HCT116 (cell line): ENCODE results near the gene CCDC92. TPM values are rescaled to one million over a fixed set of nuclear protein-coding genes. Genes with fewer than 3 reads are reported as not detected.

Source experiments
- ATAC-seq: fragments of 200-7000 bp; cut with Tn5 transposase; 2 replicates; pipeline ENCODE4 v1.9.1; 2020; ENCODE audit warnings: mild to moderate bottlenecking, moderate library complexity
- BruUV-seq: library from RNA; stranded (reverse); fragments of 400-500 nt; replicated peaks from 2 replicates; lab custom pipeline; 2021; lab: Mats Ljungman, UMichigan
- CTCF ChIA-PET: fragments of 300-600 bp; sonication (Branson Sonifier 250); formaldehyde crosslinking; loops from one replicate; lab custom pipeline; 2021; ENCODE audit warnings: antibody characterized with exemption; lab: Charles Lee
- POLR2A ChIA-PET: fragments of 300-600, 350-600 bp; sonication (Branson Sonifier 250); formaldehyde crosslinking; loops from one replicate; lab custom pipeline; 2021; ENCODE audit warnings: antibody characterized with exemption; lab: Charles Lee
- RAD21 ChIA-PET, 2 experiments: fragments of 300-600 bp; sonication (Branson Sonifier 250); formaldehyde crosslinking; loops; one replicate each; lab custom pipeline; 2023; ENCODE audit warnings: low total read pairs in 2 of 2; ENCODE audit not compliant: uncharacterized antibody in 2 of 2, unreplicated experiment in 2 of 2, low non-redundant PET in 1 of 2; lab: Charles Lee
- DNase-seq: peaks from one replicate; pipeline ENCODE4 v3.0.0-alpha.2; 2010; ENCODE audit warnings: low read depth, low spot score
- H2AFZ ChIP-seq: fragments of 200-600 bp; shearing (Covaris generic), sonication (generic); 2 replicates; pipeline ENCODE4 v1.6.1; 2017; ENCODE audit warnings: low read depth, mixed run types, mixed read lengths, antibody characterized with exemption, low read length; ENCODE audit not compliant: poor library complexity, severe bottlenecking
- H3K27ac ChIP-seq: 2 replicates; pipeline ENCODE4 v1.5.1; 2012; ENCODE audit warnings: low read depth, low read length
- H3K27me3 ChIP-seq: fragments of 200-600 bp; sonication (generic); 2 replicates; pipeline ENCODE4 v1.6.1; 2016; ENCODE audit warnings: mixed run types, low read length, mixed read lengths; ENCODE audit not compliant: insufficient read depth
- H3K36me3 ChIP-seq, 2 experiments: fragments of 200-500 bp in 1 of 2; fragments of 200-600 bp in 1 of 2; sonication (Bioruptor generic) in 1 of 2; sonication (generic) in 1 of 2; 2 replicates each; pipeline versions ENCODE4 v1.5.1 to v1.6.1; 2014 to 2016; ENCODE audit warnings: low read length in 2 of 2, inconsistent platforms in 1 of 2, mixed read lengths in 1 of 2, mixed run types in 1 of 2; ENCODE audit not compliant: insufficient read depth in 2 of 2, control insufficient read depth in 1 of 2
- H3K4me1 ChIP-seq, 2 experiments: fragments of 200-600 bp in 1 of 2; sonication (generic) in 1 of 2; 2 replicates each; pipeline versions ENCODE4 v1.5.1 to v1.6.1; 2012 to 2017; ENCODE audit warnings: low read length in 2 of 2, inconsistent platforms in 1 of 2, mild to moderate bottlenecking in 1 of 2, mixed read lengths in 1 of 2, mixed run types in 1 of 2, moderate library complexity in 1 of 2; ENCODE audit not compliant: insufficient read depth in 2 of 2, control insufficient read depth in 1 of 2
- H3K4me2 ChIP-seq: fragments of 200-600 bp; sonication (generic); 2 replicates; pipeline ENCODE4 v1.6.1; 2017; ENCODE audit warnings: mixed run types, low read length, mixed read lengths
- H3K4me3 ChIP-seq, 2 experiments: fragments of 200-600 bp in 1 of 2; sonication (generic) in 1 of 2; replicated peaks in 1 of 2; 2 replicates each; pipeline ENCODE4 v1.5.1; 2011 to 2016; ENCODE audit warnings: low read length in 2 of 2, control low read depth in 1 of 2, low read depth in 1 of 2, mild to moderate bottlenecking in 1 of 2, mixed read lengths in 1 of 2, mixed run types in 1 of 2
- H3K79me2 ChIP-seq: fragments of 200-600 bp; sonication (generic); 2 replicates; pipeline ENCODE4 v1.6.1; 2017; ENCODE audit warnings: mild to moderate bottlenecking, mixed run types, low read length, moderate library complexity, mixed read lengths; ENCODE audit not compliant: insufficient read depth
- H3K9ac ChIP-seq: fragments of 200-600 bp; sonication (generic); 2 replicates; pipeline ENCODE4 v1.6.1; 2016; ENCODE audit warnings: low read length, mixed read lengths
- H3K9me2 ChIP-seq: fragments of 200-600 bp; sonication (generic), shearing (Covaris generic); 2 replicates; pipeline ENCODE4 v1.6.1; 2017; ENCODE audit warnings: mixed run types, mild to moderate bottlenecking, moderate library complexity; ENCODE audit not compliant: insufficient read depth
- H3K9me3 ChIP-seq, 2 experiments: fragments of 200-500 bp in 1 of 2; fragments of 200-600 bp in 1 of 2; sonication (Bioruptor generic) in 1 of 2; sonication (generic) in 1 of 2; 2 replicates each; pipeline ENCODE4 v1.6.1; 2014 to 2017; ENCODE audit warnings: low read length in 2 of 2, mixed read lengths in 2 of 2, inconsistent platforms in 1 of 2, low read depth in 1 of 2, mild to moderate bottlenecking in 1 of 2, mixed run types in 1 of 2, moderate library complexity in 1 of 2; ENCODE audit not compliant: control insufficient read depth in 1 of 2, insufficient read depth in 1 of 2
- H4K20me1 ChIP-seq: fragments of 200-600 bp; sonication (generic), shearing (Covaris generic); 2 replicates; pipeline ENCODE4 v1.6.1; 2017; ENCODE audit warnings: mixed run types, mild to moderate bottlenecking, moderate library complexity; ENCODE audit not compliant: insufficient read depth
- CBX3 ChIP-seq: IDR thresholded peaks from 2 replicates; pipeline ENCODE4 v1.6.1; 2012; ENCODE audit warnings: low read depth
- CEBPB ChIP-seq: IDR thresholded peaks from 2 replicates; pipeline ENCODE4 v1.6.1; 2012; ENCODE audit warnings: low read depth
- EGR1 ChIP-seq: IDR thresholded peaks from 2 replicates; pipeline ENCODE4 v1.6.1; 2012; ENCODE audit warnings: low read depth
- ELF1 ChIP-seq: IDR thresholded peaks from 2 replicates; pipeline ENCODE4 v1.6.1; 2012; ENCODE audit warnings: low read depth, borderline replicate concordance
- EZH2 ChIP-seq: fragments of 200-600 bp; sonication (generic); IDR thresholded peaks from 2 replicates; pipeline ENCODE4 v1.6.1; 2017; ENCODE audit warnings: antibody characterized with exemption, mixed run types
- EZH2phosphoT487 ChIP-seq: fragments of 200-600 bp; IDR thresholded peaks from 2 replicates; pipeline ENCODE4 v1.6.1; 2018; ENCODE audit warnings: antibody characterized with exemption, borderline replicate concordance
- JUND ChIP-seq: IDR thresholded peaks from 2 replicates; pipeline ENCODE4 v1.6.1; 2012
- POLR2A ChIP-seq: IDR thresholded peaks from 2 replicates; pipeline ENCODE4 v1.7.0; 2011; ENCODE audit warnings: borderline replicate concordance; ENCODE audit not compliant: insufficient read depth, insufficient read length; ENCODE audit errors: extremely low read depth
- POLR2AphosphoS5 ChIP-seq: IDR thresholded peaks from 2 replicates; pipeline ENCODE4 v1.6.1; 2011; ENCODE audit warnings: mild to moderate bottlenecking, low read depth, low read length, moderate library complexity
- SRF ChIP-seq: IDR thresholded peaks from 2 replicates; pipeline ENCODE4 v1.6.1; 2012; ENCODE audit warnings: low read depth
- ZFX ChIP-seq: fragments of 450-650 bp; IDR thresholded peaks from 2 replicates; pipeline ENCODE4 v1.6.1; 2017
- intact Hi-C: fragments of 100-400 bp; cut with micrococcal nuclease; formaldehyde crosslinking; loops from 2 replicates; pipeline ENCODE4 v1.10.0; 2022
- total RNA-seq: library from RNA; stranded (reverse); gene quantifications from one replicate; pipeline ENCODE4 v1.2.1, GENCODE V29; 2021; ENCODE audit not compliant: unreplicated experiment
- TF ChIP-seq, protein P1 (sequence below): IDR thresholded peaks from 2 replicates; pipeline ENCODE4 v1.6.1; 2011; ENCODE audit warnings: mild to moderate bottlenecking, low read length, moderate library complexity; ENCODE audit not compliant: insufficient replicate concordance; ENCODE audit errors: extremely low read depth
- TF ChIP-seq, protein P2 (sequence below): IDR thresholded peaks from 2 replicates; pipeline ENCODE4 v1.6.1; 2012; ENCODE audit warnings: low read depth

CCDC92 gene
- total RNA-seq, 1 experiment from 2014 or later = 9.7 TPM

DNA sequence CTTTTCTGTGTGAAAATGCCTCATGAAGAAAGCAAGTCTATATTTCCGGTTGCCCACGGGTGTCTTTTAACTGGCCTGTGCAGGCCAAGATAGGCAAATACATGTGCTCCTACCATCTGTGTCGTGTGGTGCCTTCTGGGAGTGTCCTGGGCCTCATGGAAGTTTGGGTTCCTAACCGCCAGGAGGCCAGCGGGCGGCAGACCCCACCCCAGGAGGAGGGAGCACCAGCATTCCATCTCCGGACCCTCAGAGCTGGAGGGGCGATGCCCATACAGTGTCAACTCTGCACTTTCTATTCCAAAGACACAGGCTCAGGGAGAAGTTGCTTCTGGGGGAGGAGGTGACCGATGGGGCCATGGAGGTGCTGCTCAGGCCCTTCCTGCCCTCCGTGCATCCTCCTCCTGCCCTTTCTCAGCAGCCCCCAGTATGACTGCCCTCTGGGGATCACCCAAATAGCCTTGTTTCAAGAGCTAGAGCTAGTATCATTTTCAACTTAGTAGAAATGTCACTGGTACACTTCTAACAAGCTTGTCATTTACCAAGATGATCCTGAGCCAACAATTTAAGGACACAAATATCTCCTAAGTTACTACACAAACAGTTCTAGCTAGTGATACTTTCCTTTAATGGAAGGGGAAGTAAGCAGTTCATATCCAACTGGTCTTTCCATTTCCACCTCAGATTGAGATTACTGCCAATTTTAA is 17.8 kb downstream of the CCDC92 start:
- ChIA-PET RAD21 (no interaction called here), POLR2A (no interaction called here), CTCF (no interaction called here)
- no TSS peak for BruUV-seq
- Histone ChIP-seq H3K9me3 (no peaks in the 10 kb centered on the region), H2AFZ (no peak overlapping the region), H3K9ac (no peak overlapping the region), H3K9me2 (no peaks in the 10 kb centered on the region), H3K79me2 (no peaks in the 10 kb centered on the region), H3K27me3 (no peaks in the 10 kb centered on the region), H3K4me1 (no peaks in the 10 kb centered on the region), H3K36me3 (no peaks in the 10 kb centered on the region), H4K20me1 (no peaks in the 10 kb centered on the region), H3K4me3 (no peak overlapping the region), H3K27ac (no peak overlapping the region), H3K4me2 (no peak overlapping the region)
- intact Hi-C loops = no loop called here
- DNase-seq (no peak), ATAC-seq (no peak)
- TF ChIP-seq, protein P1, sequence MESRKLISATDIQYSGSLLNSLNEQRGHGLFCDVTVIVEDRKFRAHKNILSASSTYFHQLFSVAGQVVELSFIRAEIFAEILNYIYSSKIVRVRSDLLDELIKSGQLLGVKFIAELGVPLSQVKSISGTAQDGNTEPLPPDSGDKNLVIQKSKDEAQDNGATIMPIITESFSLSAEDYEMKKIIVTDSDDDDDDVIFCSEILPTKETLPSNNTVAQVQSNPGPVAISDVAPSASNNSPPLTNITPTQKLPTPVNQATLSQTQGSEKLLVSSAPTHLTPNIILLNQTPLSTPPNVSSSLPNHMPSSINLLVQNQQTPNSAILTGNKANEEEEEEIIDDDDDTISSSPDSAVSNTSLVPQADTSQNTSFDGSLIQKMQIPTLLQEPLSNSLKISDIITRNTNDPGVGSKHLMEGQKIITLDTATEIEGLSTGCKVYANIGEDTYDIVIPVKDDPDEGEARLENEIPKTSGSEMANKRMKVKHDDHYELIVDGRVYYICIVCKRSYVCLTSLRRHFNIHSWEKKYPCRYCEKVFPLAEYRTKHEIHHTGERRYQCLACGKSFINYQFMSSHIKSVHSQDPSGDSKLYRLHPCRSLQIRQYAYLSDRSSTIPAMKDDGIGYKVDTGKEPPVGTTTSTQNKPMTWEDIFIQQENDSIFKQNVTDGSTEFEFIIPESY = no peak
- TF ChIP-seq EZH2 = no peak
- TF ChIP-seq EZH2phosphoT487 = no peak
- no peak for TF ChIP-seq ELF1
- no peak for TF ChIP-seq CEBPB
- TF ChIP-seq EGR1 = no peak
- no peak for TF ChIP-seq POLR2AphosphoS5
- TF ChIP-seq JUND = no peak
- TF ChIP-seq, protein P2, sequence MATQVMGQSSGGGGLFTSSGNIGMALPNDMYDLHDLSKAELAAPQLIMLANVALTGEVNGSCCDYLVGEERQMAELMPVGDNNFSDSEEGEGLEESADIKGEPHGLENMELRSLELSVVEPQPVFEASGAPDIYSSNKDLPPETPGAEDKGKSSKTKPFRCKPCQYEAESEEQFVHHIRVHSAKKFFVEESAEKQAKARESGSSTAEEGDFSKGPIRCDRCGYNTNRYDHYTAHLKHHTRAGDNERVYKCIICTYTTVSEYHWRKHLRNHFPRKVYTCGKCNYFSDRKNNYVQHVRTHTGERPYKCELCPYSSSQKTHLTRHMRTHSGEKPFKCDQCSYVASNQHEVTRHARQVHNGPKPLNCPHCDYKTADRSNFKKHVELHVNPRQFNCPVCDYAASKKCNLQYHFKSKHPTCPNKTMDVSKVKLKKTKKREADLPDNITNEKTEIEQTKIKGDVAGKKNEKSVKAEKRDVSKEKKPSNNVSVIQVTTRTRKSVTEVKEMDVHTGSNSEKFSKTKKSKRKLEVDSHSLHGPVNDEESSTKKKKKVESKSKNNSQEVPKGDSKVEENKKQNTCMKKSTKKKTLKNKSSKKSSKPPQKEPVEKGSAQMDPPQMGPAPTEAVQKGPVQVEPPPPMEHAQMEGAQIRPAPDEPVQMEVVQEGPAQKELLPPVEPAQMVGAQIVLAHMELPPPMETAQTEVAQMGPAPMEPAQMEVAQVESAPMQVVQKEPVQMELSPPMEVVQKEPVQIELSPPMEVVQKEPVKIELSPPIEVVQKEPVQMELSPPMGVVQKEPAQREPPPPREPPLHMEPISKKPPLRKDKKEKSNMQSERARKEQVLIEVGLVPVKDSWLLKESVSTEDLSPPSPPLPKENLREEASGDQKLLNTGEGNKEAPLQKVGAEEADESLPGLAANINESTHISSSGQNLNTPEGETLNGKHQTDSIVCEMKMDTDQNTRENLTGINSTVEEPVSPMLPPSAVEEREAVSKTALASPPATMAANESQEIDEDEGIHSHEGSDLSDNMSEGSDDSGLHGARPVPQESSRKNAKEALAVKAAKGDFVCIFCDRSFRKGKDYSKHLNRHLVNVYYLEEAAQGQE = no peak
- no peak for TF ChIP-seq SRF
- no peak for TF ChIP-seq POLR2A
- no peak for TF ChIP-seq CBX3
- TF ChIP-seq ZFX = no peak
- TF ChIP-seq, all 23 proteins: peak for 0
